Nucleus accumbens (tissue), 56 donors: ENCODE measurements around the gene PRKCD.

Experiments used
- DNase-seq, 56 donors: peaks; one replicate each; lab custom pipeline; 2025; lab: John Stamatoyannopoulos, UW

The PRKCD gene

DNA sequence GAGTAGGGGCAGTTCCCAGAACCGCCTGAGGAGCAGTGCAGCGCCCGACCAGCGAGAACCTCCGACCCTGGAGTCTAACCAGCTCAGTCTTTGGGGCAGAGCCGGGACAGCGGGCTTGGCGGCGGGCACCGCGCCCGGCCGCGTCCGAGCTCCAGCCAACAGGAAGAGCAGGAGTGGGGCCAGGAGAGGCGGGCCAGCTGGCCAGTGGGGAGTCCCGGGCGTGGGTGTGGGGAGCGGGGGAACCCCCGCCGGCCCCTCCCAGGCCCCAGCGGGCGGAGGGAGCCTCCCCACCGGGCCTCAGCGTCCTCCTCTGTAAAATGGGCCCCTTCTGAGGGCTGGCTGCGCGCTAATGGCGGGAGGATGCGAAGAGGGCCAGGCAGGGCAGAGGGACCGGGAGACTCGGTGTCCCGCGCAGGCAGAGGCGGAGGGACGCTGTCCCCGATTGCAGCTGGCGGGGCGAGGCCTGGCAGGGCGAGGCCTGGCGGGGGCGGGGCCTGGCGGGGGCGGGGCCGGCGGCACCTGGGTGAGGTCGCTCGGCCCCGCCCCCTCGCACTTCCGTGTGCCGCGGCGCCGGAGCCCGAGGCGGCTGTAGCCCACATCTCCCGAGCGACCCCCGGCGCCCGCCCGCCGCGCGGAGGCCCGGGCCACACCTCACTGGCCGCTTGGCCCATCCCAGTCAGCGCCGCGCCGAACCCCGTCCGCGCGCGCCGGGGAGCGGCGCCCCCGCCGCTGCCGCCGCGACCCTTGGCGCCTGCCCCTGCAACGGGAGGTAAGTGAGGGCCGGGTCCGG is at the start of gene PRKCD:
Gene PRKCD, plus strand, starts transcription at position 550 of the 790 bp plus-strand sequence. CDS start 17,214 bp downstream, outside the sequence.
- DNase-seq, result peak in 51 of 56 donors; percentile 8 to 84 (median 63)

DNA sequence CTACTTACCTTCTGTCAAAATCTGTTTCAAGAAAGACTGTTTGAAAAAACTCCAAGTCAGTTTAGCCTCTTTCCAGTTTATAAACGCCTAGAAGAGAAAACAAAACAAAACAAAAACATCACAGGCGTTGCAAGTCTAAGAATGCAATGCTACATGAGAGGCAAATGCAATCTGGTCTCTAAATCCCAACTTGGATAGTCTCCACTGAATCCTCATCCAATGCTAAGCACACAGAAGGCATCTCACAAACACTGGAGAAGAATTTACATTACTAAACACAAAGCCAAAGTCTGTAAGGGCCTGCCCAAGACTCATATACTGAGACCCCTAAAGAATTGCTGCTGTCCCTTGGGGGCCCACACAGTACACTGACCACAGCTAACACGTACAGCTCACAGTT is 49.2 kb upstream of the PRKCD start:
- no peak for DNase-seq

DNA sequence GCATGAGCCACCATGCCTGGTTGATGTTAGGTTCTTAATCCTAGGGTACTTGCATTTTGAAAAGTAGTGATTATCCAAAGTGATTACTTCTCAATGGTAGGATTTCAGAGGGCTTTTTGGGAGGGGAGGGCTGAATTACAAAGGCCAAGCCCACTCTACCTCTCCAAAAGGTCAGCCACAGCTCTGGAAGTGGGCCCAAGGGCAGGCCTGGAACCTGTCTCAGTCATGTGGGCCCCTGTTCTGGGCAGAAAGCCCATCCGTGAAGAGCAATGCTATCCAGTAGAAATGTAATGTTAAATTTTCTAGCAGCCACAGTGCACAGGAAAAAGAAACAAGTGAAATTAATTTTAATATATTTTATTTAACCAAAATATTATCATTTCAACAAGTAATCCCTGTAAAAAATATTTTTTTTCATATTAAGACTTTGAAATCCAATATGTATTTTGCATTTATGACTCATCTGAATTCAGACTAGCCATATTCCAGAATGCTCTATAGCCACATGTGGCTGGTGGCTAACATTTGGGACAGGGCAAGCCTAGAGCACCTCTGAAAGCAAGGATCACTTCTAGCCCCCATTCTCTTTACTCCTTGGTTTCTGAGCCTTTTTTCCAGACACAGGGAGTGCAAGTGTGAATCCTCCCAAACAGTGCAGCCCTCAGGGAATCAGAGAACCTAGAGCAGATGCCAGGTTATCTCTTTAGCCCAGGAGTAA is 47.6 kb upstream of the PRKCD start:
- peak in 11 of 56 donors; percentile 1 to 38 (median 9) for DNase-seq

GRCh38 chr3:53114011-53114400 is 47.0 kb upstream of the PRKCD start:
- peak in 52 of 56 donors; percentile 9 to 90 (median 61) for DNase-seq

GRCh38 chr3:53114412-53115074 is 46.5 kb upstream of the PRKCD start:
- DNase-seq, result no peak

GRCh38 chr3:53116956-53117355 is 44.1 kb upstream of the PRKCD start:
- DNase-seq, result no peak

- no peak for DNase-seq
Measured at GRCh38 chr3:53120336-53120735, 40.7 kb upstream of the PRKCD start.

DNA sequence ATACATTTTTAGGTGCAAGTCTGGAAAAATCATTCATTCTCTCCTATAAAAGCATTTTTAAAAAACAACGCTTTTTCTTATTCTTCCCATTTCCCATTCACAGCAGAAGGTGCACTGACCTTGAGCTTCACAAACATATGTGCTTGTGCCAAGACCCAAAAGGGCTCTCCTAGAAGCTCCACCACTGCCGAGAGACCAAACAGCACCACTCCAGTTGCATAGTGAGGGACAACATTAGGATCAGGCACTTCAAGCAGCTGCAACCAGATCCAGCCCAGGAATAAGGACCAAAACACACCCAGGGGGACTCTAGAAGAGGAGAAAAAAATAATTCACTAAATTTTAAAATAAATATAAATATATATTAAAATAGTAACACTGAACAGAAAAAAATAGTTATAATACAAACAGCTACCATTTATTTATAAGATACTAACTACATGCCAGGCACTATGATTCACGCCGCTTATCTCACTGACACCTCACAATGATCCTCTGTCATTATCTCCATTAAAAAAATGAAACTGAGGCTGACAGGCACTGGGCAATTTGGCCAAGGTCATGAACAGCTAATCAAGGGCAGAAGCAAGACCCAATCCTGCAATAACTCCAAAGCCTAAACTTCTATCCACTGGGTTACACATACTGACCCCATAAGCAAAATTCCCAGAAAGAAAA is 38.6 kb upstream of the PRKCD start:
- no peak for DNase-seq

DNA sequence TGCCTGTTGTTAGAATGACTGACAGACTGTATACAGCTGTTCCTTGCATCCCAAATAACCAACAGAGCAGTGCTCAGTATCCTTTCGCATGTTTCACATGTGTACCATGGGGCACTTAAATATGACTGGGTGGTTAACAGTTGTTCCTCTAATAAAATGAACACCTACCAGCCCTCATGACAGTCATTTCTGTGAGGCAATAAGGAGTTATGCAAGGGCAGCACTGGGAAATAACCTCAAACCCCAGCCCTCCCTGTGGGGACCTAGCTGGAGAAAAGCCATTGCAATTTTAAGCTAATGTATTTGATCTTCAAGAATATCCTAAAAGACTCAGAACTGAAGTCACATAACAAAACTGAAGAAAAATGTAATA is 38.1 kb upstream of the PRKCD start:
- no peak for DNase-seq

GRCh38 chr3:53123510-53123909 is 37.5 kb upstream of the PRKCD start:
- DNase-seq, result no peak

- DNase-seq, result no peak
Measured at GRCh38 chr3:53123953-53124352, 37.1 kb upstream of the PRKCD start.

- DNase-seq, result no peak
Measured at GRCh38 chr3:53126601-53127000, 34.4 kb upstream of the PRKCD start.

- DNase-seq, result no peak
Measured at GRCh38 chr3:53129344-53129743, 31.7 kb upstream of the PRKCD start.

- DNase-seq, result peak; percentile 39 to 98 (median 90)
Measured at GRCh38 chr3:53130179-53131061, 30.6 kb upstream of the PRKCD start, which contains the start of gene RFT1. Gene RFT1, minus strand, starts transcription at chr3:53130435. Its CDS starts 35 bp downstream, at chr3:53130400.

DNA sequence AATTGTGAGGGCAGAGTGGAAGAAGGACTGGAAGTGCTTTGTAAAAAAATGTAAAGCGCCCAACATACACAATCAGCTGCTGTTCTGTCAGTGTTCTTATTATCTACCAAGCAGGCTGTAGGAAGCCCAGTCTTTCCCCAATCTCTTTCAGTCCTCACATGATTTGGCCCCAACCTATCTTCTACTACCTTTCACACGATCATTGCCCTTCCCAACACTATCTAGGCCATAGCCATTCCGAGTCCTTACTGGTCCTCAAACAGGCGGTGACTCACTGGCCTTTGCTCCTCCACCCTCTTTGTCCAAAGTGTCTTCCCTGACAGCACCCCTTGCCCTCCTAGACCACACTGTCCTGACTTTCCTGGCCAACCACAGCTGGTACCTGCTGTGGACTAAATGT is 29.9 kb upstream of the PRKCD start:
- no peak for DNase-seq

DNA sequence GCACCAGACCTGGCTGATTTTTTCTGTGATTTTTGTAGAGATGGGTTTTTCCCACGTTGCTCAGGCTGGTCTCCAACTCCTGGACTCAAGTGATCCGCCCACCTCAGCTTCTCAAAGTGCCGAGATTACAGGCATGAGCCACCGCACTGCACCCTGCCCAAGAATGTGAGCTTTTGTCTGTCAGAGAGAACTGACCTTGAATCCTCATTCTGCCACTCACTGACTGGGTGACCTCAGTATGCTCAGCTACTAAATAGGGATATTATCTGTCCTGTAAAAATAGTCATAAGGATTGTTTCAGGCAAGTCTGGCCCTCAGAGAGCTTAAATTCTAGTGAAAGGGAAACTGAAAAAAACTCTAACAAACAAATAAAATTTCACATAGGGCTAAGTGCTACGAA is 28.7 kb upstream of the PRKCD start:
- DNase-seq, result no peak

DNA sequence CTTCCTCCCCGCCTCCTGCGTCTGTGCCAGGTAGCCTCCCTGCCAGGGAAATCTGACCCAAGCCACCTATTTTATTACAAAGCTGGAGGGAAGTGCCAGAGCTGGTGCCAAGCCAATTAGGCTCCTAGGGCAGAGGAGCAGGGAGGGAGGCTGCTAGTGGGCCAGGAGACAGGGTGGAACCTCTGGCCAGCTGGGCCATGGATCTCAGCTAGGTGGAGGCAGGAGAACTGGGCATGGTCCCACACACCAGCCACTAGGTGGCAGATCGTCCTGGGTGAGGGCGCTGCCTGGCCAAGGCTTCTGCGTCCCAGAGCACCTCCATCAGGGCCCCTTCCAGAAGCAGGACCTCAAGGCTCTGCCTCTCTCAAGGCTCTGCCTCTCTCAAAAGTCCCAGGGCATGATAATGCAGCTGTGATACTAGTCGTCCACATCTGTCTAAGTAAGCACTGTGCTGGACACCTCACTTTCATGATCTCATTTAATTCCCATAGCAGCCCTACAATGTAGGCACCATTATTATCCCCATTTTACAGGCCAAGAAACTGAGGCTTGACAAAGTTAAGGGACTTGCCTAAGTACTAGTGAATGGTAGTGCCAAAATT is 26.3 kb upstream of the PRKCD start:
- peak in 32 of 56 donors; percentile 8 to 67 (median 30) for DNase-seq

DNA sequence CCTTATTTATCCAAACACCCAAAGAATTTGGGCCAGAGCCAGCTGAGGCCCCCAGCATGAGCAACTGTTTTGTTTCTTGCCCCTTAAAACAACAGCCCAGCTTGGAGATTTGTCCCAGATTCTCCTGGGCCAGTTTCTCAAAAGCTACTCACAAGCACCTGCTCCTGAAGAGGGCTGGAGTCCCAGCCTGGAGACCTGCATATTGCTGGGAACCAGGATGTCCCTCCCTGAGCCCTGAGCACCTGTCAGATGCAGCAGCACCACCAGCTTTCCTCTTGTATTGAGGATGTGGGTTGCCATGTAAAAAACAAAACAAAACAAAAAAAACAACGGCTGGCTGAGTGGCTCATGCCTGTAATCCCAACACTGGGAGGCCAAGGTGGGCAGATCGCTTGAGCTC is 23.8 kb upstream of the PRKCD start:
- no peak for DNase-seq

DNA sequence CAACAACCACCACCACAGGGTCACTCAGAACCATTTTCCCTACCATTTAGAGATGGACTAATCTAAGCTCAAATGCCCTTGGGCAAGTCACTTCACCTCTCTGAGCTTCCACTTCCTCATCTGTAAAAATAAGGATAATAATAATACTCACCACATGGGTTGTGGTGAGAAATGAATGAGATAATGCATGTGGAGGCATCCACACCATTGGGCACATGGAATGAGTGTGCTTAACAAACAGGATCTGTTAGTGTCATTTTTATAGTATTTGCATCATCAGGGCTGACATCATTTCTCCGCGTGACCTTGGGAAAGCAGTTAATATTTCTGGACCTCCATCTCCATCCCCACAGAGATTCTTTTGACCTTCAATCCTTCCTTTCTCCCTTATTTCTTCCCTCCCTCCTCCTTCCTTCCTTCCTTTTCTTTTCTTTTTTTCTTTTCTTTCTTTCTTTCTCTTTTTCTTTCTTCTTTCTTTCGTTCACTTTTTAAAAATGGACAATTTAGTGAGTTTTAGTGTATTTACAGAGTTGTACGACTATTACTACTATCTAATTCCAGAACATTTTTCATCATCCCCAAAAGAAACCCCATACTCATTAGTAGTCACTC is 23.1 kb upstream of the PRKCD start:
- no peak for DNase-seq
